OCI-LY3 (cell line): ENCODE measurements around the gene KLF15.

Experiments used
- EZH2phosphoT487 ChIP-seq: fragments of 200-600 bp; shearing (Covaris generic); IDR thresholded peaks from 2 replicates; pipeline ENCODE4 v1.6.1; 2018; ENCODE audit warnings: antibody characterized with exemption, mixed run types, low read depth
- TF ChIP-seq, protein P1 (sequence below): fragments of 200-600, 300-600 bp; sonication (generic); IDR thresholded peaks from 2 replicates; pipeline ENCODE4 v1.5.1; 2014; ENCODE audit warnings: antibody characterized with exemption, low read length, low read depth

GRCh38 chr3:126347543-126348161 is 9.6 kb downstream of the KLF15 start:
- TF ChIP-seq, protein P1, sequence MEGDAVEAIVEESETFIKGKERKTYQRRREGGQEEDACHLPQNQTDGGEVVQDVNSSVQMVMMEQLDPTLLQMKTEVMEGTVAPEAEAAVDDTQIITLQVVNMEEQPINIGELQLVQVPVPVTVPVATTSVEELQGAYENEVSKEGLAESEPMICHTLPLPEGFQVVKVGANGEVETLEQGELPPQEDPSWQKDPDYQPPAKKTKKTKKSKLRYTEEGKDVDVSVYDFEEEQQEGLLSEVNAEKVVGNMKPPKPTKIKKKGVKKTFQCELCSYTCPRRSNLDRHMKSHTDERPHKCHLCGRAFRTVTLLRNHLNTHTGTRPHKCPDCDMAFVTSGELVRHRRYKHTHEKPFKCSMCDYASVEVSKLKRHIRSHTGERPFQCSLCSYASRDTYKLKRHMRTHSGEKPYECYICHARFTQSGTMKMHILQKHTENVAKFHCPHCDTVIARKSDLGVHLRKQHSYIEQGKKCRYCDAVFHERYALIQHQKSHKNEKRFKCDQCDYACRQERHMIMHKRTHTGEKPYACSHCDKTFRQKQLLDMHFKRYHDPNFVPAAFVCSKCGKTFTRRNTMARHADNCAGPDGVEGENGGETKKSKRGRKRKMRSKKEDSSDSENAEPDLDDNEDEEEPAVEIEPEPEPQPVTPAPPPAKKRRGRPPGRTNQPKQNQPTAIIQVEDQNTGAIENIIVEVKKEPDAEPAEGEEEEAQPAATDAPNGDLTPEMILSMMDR: no peak
- no peak for TF ChIP-seq EZH2phosphoT487
